HEK293 (cell line): ENCODE results near the gene ARHGEF37.

Source experiments
- CTCF ChIA-PET: fragments of 350-600 bp; formaldehyde crosslinking; extraction: SDS; loops from one replicate; lab custom pipeline; 2021; ENCODE audit warnings: antibody characterized with exemption; lab: Yijun Ruan, JAX
- POLR2A ChIA-PET: fragments of 300-600 bp; formaldehyde crosslinking; extraction: SDS; loops from one replicate; lab custom pipeline; 2020; ENCODE audit warnings: antibody characterized with exemption, inconsistent platforms; lab: Yijun Ruan, JAX
- H3K27ac ChIP-seq: fragments of 200-500 bp; sonication (Bioruptor generic); 2 replicates; pipeline ENCODE4 v1.5.1; 2014; ENCODE audit warnings: low read depth, low read length, control low read depth, inconsistent platforms; ENCODE audit errors: extremely low read depth
- H3K36me3 ChIP-seq, 2 experiments: fragments of 200-500 bp in 1 of 2; sonication (Bioruptor generic) in 1 of 2; 1 replicate in 1 of 2; 2 replicates in 1 of 2; pipeline ENCODE4 v1.5.1; 2014 to 2017; ENCODE audit warnings: inconsistent platforms in 2 of 2, low read length in 2 of 2; ENCODE audit not compliant: control insufficient read depth in 2 of 2, insufficient read depth in 1 of 2
- H3K4me1 ChIP-seq: fragments of 200-500 bp; sonication (Bioruptor generic); 2 replicates; pipeline ENCODE4 v1.5.1; 2014; ENCODE audit warnings: mild to moderate bottlenecking, low read length, inconsistent platforms; ENCODE audit not compliant: control insufficient read depth, insufficient read depth
- H3K4me3 ChIP-seq: 2 replicates; pipeline ENCODE4 v1.5.1; 2011; ENCODE audit warnings: low read depth, mild to moderate bottlenecking, control low read depth, low read length, moderate library complexity
- H3K9me3 ChIP-seq: fragments of 200-500 bp; sonication (Bioruptor generic); 2 replicates; pipeline ENCODE4 v1.5.1; 2014; ENCODE audit warnings: low read depth, low read length, inconsistent platforms; ENCODE audit not compliant: control insufficient read depth, insufficient read depth
- GLI4 ChIP-seq: fragments of 450-650 bp; formaldehyde crosslinking; IDR thresholded peaks from 2 replicates; pipeline ENCODE4 v1.5.1; 2016; ENCODE audit warnings: missing biosample characterization, missing genetic modification characterization
- KLF9 ChIP-seq: fragments of 450-650 bp; formaldehyde crosslinking; IDR thresholded peaks from 2 replicates; pipeline ENCODE4 v1.5.1; 2016; ENCODE audit warnings: missing biosample characterization, missing genetic modification characterization, low read depth
- PRDM1 ChIP-seq: fragments of 450-650 bp; formaldehyde crosslinking; IDR thresholded peaks from 2 replicates; pipeline ENCODE4; 2016; ENCODE audit warnings: missing biosample characterization, missing genetic modification characterization
- SETDB1 ChIP-seq: IDR thresholded peaks from one replicate; pipeline ENCODE4 v1.6.1; 2017; ENCODE audit warnings: mild to moderate bottlenecking, low read length, moderate library complexity, mixed read lengths; ENCODE audit not compliant: insufficient read length
- ZNF10 ChIP-seq: fragments of 450-650 bp; formaldehyde crosslinking; IDR thresholded peaks from 2 replicates; pipeline ENCODE4 v1.5.1; 2017; ENCODE audit warnings: missing biosample characterization, missing genetic modification characterization
- ZNF335 ChIP-seq: fragments of 450-650 bp; formaldehyde crosslinking; conservative IDR thresholded peaks from 2 replicates; pipeline ENCODE4 v1.5.1; 2016; ENCODE audit warnings: missing biosample characterization, missing genetic modification characterization
- ZNF426 ChIP-seq: fragments of 450-650 bp; formaldehyde crosslinking; IDR thresholded peaks from 2 replicates; pipeline ENCODE4 v1.5.1; 2017; ENCODE audit warnings: missing biosample characterization, missing genetic modification characterization, mild to moderate bottlenecking, inconsistent platforms, moderate library complexity
- ZNF449 ChIP-seq: fragments of 450-650 bp; formaldehyde crosslinking; IDR thresholded peaks from 2 replicates; pipeline ENCODE4 v1.5.1; 2017; ENCODE audit warnings: missing biosample characterization, mild to moderate bottlenecking, missing genetic modification characterization, moderate library complexity
- ZNF513 ChIP-seq: fragments of 450-650 bp; IDR thresholded peaks from 2 replicates; pipeline ENCODE4 v1.5.1; 2018; ENCODE audit warnings: missing biosample characterization, missing genetic modification characterization
- TF ChIP-seq, protein P1 (sequence below): fragments of 450-650 bp; formaldehyde crosslinking; IDR thresholded peaks from 2 replicates; pipeline ENCODE4 v1.5.1; 2016; ENCODE audit warnings: missing biosample characterization, missing genetic modification characterization
- TF ChIP-seq, protein P2 (sequence below): fragments of 450-650 bp; IDR thresholded peaks from 2 replicates; pipeline ENCODE4 v1.5.1; 2018; ENCODE audit warnings: missing biosample characterization, mild to moderate bottlenecking, missing genetic modification characterization
- TF ChIP-seq, protein P3 (sequence below): fragments of 450-650 bp; formaldehyde crosslinking; IDR thresholded peaks from 2 replicates; pipeline ENCODE4 v1.5.1; 2016; ENCODE audit warnings: missing biosample characterization, missing genetic modification characterization

ARHGEF37 gene

GRCh38 chr5:149551227-149552037, 29.9 kb upstream of the ARHGEF37 start, which contains the start of gene CSNK1A1 (continued):
- 0 out of 2 replicates have a peak, but pooled peaks have one; percentile 4 for TF ChIP-seq ZNF426 (tag by site-specific recombination)
- TF ChIP-seq PRDM1 (tag by site-specific recombination): no peak
- TF ChIP-seq ZNF449 (tag by site-specific recombination): peak; percentile 52; the same call in 1 of the 2 replicates
- peak; percentile 85 for TF ChIP-seq ZNF335 (tag by site-specific recombination)
- TF ChIP-seq, protein P1, sequence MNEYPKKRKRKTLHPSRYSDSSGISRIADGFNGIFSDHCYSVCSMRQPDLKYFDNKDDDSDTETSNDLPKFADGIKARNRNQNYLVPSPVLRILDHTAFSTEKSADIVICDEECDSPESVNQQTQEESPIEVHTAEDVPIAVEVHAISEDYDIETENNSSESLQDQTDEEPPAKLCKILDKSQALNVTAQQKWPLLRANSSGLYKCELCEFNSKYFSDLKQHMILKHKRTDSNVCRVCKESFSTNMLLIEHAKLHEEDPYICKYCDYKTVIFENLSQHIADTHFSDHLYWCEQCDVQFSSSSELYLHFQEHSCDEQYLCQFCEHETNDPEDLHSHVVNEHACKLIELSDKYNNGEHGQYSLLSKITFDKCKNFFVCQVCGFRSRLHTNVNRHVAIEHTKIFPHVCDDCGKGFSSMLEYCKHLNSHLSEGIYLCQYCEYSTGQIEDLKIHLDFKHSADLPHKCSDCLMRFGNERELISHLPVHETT (tag by site-specific recombination): peak; percentile 61; the same call in 1 of the 2 replicates
- TF ChIP-seq ZNF10 (tag by site-specific recombination): peak; percentile 99
- no peak for TF ChIP-seq ZNF513 (tag by site-specific recombination)
- peak; percentile 63 for TF ChIP-seq KLF9
- TF ChIP-seq, protein P2, sequence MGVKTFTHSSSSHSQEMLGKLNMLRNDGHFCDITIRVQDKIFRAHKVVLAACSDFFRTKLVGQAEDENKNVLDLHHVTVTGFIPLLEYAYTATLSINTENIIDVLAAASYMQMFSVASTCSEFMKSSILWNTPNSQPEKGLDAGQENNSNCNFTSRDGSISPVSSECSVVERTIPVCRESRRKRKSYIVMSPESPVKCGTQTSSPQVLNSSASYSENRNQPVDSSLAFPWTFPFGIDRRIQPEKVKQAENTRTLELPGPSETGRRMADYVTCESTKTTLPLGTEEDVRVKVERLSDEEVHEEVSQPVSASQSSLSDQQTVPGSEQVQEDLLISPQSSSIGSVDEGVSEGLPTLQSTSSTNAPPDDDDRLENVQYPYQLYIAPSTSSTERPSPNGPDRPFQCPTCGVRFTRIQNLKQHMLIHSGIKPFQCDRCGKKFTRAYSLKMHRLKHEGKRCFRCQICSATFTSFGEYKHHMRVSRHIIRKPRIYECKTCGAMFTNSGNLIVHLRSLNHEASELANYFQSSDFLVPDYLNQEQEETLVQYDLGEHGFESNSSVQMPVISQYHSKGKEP (tag by site-specific recombination): peak; percentile 20; the same call in 1 of the 2 replicates
- TF ChIP-seq, all 188 proteins: peak for 62

DNA sequence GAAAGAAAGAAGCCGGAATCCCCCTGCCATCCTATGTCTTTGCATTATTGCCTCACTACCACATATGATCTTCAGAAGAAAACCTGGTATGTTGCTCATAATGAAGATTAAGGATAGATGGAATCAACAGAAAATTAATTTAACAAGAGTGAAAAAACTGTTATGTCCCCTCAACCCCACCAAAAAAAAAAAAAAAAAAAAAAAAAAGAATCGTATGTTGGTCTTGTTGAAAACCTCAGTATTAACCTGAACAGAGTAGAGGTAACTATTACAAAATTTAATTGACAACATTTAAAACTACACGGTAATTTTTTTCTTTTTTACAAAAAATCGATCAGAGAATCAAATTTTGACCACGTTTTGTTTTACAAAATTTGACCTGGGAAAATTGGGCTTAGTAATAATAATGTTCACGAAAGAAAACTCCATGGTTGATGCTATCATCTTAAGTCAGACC, 29.2 kb upstream of the ARHGEF37 start:
- POLR2A ChIA-PET: interaction anchor here (0.8 to 4.5 kb wide), 16 partner anchors 9 to 231 kb away, joined by 3 to 33 read pairs (median 5); partner anchors contain the start of genes ARHGEF37 and PCYOX1L
- TF ChIP-seq ZNF426 (tag by site-specific recombination) (0 out of 2 replicates have a peak, but pooled peaks have one; percentile 1), GLI4 (tag by site-specific recombination) (no peak), SETDB1 (no peak)
- TF ChIP-seq, protein P3, sequence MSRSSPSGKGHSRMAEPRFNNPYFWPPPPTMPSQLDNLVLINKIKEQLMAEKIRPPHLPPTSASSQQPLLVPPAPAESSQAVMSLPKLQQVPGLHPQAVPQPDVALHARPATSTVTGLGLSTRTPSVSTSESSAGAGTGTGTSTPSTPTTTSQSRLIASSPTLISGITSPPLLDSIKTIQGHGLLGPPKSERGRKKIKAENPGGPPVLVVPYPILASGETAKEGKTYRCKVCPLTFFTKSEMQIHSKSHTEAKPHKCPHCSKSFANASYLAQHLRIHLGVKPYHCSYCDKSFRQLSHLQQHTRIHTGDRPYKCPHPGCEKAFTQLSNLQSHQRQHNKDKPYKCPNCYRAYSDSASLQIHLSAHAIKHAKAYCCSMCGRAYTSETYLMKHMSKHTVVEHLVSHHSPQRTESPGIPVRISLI (tag by site-specific recombination): peak; percentile 81
- TF ChIP-seq, all 188 proteins: peak for 2
- H3K4me3 ChIP-seq: peak overlapping the region; percentile 75
- peaks cover 8% of the 10 kb centered on the region for H3K4me1 ChIP-seq
- H3K9me3 ChIP-seq: no peaks in the 10 kb centered on the region
- peak overlapping the region; percentile 97 for H3K27ac ChIP-seq
- peaks cover 14 to 35% of the 10 kb centered on the region in 2 experiments for H3K36me3 ChIP-seq
- CTCF ChIA-PET: interaction anchor here (0.6 to 2.2 kb wide), 23 partner anchors 8 to 785 kb away, joined by 3 to 13 read pairs (median 4); no protein-coding TSS in a partner anchor
